ENCODE measurements around the gene STEAP1. TPM values are rescaled to one million over a fixed set of nuclear protein-coding genes. Genes with fewer than 3 reads are reported as not detected.
A peak's percentile ranks its signal among the peaks of the same experiment; 100 is the strongest.
"Not testable (repeated sequence)": the region's sequence is repeated elsewhere in the genome, so short reads cannot be mapped to it uniquely, and the experiment has no call there.

STEAP1 gene
- 10 to 100 TPM in 1 of 8 experiments, 1 to 10 TPM in 4, under 1 TPM in 3; 0.37 to 10.0 (median 1.6) TPM for total RNA-seq

DNA sequence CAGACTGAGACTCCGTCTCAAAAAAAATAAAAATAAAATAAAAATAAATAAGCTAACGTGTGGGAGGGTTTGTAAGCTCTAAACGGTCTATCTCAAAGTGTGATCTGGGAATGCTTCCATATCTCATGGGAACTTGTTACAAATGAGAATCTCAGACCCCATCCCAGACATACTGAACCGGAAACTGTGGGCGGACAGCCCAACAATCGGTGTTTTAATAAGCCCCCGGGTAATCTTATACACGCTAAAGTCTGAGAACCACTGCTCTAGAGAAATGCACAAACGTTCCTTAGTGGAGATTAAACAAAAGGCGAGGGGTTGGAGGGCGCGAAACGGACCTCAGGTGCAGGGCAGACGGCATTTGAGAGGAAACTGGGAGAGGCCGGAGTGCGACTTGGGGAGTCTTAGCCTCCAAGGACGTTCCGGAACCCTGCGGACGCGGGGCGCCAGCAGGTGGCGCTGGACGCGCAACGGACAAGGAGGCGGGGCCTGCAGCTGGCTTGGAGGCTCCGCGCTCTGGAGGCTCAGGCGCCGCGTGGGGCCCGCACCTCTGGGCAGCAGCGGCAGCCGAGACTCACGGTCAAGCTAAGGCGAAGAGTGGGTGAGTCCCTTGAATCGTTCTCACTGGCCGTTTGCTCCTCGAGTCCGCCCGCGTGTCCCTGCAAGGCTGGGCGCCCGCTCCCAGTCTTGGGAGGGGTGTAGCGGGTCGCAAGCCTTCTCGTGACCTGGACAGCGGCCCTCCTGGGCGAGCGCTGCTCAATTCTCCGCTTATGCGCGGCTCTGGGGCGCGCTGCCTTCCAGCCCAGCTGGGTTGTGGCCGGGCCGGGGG lies at the start of gene STEAP1:
Gene STEAP1 (plus strand): TSS at position 527 of the 829 bp plus-strand sequence. CDS start 5,320 bp downstream, outside the sequence.
- peak; percentile 91 to 100 (median 99) for ATAC-seq (replicated peaks in 6 of 8)
- not testable (repeated sequence) for H3K27ac ChIP-seq; H3K4me1 ChIP-seq (replicated peaks in 1 of 2)
- WGBS, 10 experiments = 0 to 100% (median 22%) methylated on average over 1 to 18 of the region's 58 CpGs; no CpG with 5 or more reads in 4 of the 10 experiments
- in situ Hi-C loops (cut with MboI; ENCODE audit: low pct_unique_long_range_greater_than_20kb in 2 of 9, low sequenced_read_pairs in 9 of 9, unreplicated experiment in 9 of 9) = loop anchor here in 3 of 9 experiments (25.0 kb wide), 3 partner anchors 108 to 283 kb away; partner anchors contain the start of gene CLDN12 (in 1 of the 3)
- peak within 1 kb of the TSS; percentile 32 to 50 (median 33) for H3K4me3 ChIP-seq

DNA sequence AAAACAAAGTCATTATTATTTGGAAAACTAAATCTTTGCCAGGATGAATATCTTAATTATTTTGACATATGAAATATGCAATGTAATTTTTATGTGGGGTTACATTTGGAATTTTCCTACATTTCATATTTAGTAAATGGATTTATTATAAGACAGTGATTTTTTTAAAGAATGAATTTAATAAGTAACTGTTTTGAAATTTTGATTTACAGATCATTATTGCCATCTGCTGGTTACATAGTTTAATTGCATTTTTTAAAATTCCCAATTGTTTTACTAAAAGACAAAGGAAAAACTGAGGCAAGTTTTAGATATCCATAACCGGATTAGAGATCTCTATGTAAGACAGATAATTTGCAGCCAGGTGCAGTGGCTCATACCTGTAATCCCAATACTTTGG lies 39.3 kb upstream of the STEAP1 start:
- not testable (repeated sequence) for ATAC-seq (replicated peaks in 6 of 8); H3K27ac ChIP-seq; H3K4me3 ChIP-seq; H3K4me1 ChIP-seq (replicated peaks in 1 of 2)
- WGBS, 10 experiments = no CpG with 5 or more reads among the region's 1 CpG
- in situ Hi-C loops (cut with MboI; ENCODE audit: low pct_unique_long_range_greater_than_20kb in 2 of 9, low sequenced_read_pairs in 9 of 9, unreplicated experiment in 9 of 9) = loop anchor here in 2 of 9 experiments (25.0 kb wide), 1 partner anchor 1878 kb away; no protein-coding TSS in a partner anchor

DNA sequence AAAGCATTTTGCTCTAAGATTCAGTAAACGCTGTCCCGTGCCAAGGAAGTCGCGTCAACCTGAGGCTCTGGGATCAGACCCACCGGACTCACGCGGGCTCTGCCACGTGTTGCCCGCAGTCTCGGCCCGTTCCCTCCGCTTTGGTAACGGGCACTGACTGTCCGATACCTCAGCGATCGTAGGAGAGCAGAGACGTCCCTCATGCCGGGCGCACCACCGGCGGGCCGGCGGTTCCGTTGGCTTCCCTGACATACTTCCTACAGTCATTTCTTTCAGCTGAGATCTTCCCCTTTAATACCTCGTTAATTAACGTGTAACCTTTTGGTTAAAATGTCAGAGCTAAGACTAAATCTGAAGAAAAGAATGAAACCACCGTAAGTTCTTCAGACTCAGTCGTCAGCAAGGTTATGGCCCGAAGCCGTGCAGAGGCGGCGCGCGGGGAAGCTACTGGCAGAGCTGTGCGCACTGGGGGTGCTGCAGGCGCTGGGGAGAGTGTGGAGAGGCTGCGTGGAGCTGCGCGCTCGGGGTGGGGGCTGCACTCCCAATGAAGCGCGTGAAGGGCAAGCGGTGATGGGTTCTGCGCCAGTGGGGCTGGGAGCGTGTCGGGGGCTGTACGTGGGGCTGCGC lies 35.6 kb upstream of the STEAP1 start:
- H3K4me1 ChIP-seq (replicated peaks in 1 of 2); H3K27ac ChIP-seq: not testable (repeated sequence)
- peak overlapping the region; percentile 51 to 71 (median 58) for H3K4me3 ChIP-seq
- in situ Hi-C loops (cut with MboI; ENCODE audit: low pct_unique_long_range_greater_than_20kb in 2 of 9, low sequenced_read_pairs in 9 of 9, unreplicated experiment in 9 of 9) = loop anchor here in 2 of 9 experiments (25.0 kb wide), 1 partner anchor 1881 kb away; no protein-coding TSS in a partner anchor
- 0 to 32% (median 0%) methylated on average over 1 to 5 of the region's 48 CpGs; no CpG with 5 or more reads in 7 of the 10 experiments for WGBS, 10 experiments
- peak in 7 of 8 experiments; percentile 57 to 70 (median 67) for ATAC-seq (replicated peaks in 6 of 8)

DNA sequence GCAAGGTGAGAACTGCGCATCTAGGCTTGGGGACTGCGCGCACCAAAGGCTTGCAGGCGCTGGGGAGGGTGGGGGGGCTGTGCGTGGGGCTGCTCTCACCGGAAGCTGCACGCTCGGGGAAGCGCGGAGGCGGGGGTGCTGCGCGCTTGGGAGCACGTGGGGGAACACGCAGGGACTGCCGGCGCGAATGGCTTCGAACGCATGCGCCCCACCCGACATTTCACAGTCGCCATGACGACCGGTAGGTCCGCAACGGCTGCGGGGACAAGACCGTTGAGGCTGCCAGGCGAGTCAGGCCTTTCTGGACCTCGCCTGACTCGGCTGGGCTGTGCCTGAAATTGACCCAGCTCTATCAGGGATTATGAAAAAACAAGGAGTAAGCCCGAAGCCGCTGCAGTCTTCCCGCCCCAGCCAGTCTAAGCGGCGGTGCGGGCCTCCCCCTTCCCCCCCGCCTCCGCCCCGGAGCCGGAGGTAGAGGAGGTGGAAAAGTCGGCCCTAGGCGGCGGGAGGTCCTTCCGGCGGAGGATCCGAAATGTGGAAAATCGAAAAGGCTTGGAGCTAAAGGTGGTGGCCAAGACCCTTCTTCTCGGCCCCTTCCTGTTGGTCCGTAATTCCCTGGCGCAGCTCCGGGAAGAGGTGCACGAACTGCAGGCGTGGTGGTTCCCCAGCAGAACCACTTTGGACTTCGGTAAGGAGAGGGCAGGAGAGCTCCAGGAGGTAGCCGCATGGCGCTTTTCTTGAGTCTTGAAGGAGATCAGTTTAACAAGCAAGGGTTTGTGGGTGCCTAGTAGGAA lies 34.9 kb upstream of the STEAP1 start:
- peak overlapping the region; percentile 2 to 7 for H3K27ac ChIP-seq
- 0 to 49% (median 3%) methylated on average over 1 to 7 of the region's 58 CpGs; no CpG with 5 or more reads in 5 of the 10 experiments for WGBS, 10 experiments
- in situ Hi-C loops (cut with MboI; ENCODE audit: low pct_unique_long_range_greater_than_20kb in 2 of 9, low sequenced_read_pairs in 9 of 9, unreplicated experiment in 9 of 9) = loop anchor here in 2 of 9 experiments (25.0 kb wide), 1 partner anchor 1882 kb away; no protein-coding TSS in a partner anchor
- ATAC-seq (replicated peaks in 6 of 8) = peak; percentile 64 to 98 (median 94)
- H3K4me3 ChIP-seq = peak overlapping the region; percentile 51 to 71 (median 58)
- H3K4me1 ChIP-seq (replicated peaks in 1 of 2) = peaks cover 0 to 5% of the 10 kb centered on the region in 2 donors

DNA sequence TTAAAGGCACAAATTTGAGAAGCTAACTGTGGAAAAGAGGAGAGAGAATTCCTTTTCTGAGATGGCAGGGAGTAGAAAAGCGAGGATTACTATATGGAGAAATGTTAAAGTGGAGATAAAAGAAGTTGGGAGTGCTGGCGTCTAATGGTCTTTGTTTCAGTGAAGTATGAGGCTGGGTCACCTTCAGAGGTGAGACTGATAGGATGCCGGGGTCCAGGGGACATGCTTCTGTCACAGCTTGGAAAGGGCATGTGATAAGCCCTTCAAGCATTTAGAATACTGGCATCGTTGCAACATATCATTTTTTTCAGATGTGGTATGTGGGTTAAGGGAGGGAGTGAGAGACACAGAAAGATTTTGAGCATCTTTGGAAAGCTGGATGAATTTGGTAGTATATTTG lies 34.1 kb upstream of the STEAP1 start:
- H3K4me3 ChIP-seq = peak overlapping the region in 4 of 5 donors; percentile 51 to 71 (median 56)
- in situ Hi-C loops (cut with MboI; ENCODE audit: low pct_unique_long_range_greater_than_20kb in 2 of 9, low sequenced_read_pairs in 9 of 9, unreplicated experiment in 9 of 9) = loop anchor here in 2 of 9 experiments (25.0 kb wide), 1 partner anchor 1883 kb away; no protein-coding TSS in a partner anchor
- not testable (repeated sequence) for H3K27ac ChIP-seq; H3K4me1 ChIP-seq (replicated peaks in 1 of 2); ATAC-seq (replicated peaks in 6 of 8)
- 32 to 100% (median 100%) methylated on average over 1 to 2 of the region's 4 CpGs; no CpG with 5 or more reads in 7 of the 10 experiments for WGBS, 10 experiments

DNA sequence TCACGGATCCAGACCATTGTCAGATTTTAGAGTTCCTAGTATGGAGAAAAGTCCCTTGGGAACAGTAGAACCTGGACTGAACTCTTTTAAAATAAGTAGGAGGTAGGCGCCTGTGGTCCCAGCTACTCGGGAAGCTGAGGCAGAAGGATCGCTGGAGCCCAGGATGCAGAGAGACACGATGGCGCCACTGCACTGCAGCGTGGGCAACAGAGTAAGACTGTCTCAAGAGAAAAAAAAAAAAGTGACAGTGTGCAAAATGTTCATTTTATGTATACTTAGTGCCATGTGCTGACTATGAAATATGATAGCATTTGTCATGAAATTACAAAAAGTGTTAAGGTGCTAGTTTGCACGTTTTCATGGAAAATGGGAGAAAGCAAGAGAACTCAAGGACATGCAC lies 22.5 kb upstream of the STEAP1 start:
- H3K27ac ChIP-seq; in situ Hi-C loops (cut with MboI; ENCODE audit: low pct_unique_long_range_greater_than_20kb in 2 of 9, low sequenced_read_pairs in 9 of 9, unreplicated experiment in 9 of 9); H3K4me1 ChIP-seq (replicated peaks in 1 of 2); H3K4me3 ChIP-seq; ATAC-seq (replicated peaks in 6 of 8): not testable (repeated sequence)
- WGBS, 10 experiments = 60 to 97% (median 76%) methylated on average over 1 to 8 of the region's 8 CpGs; no CpG with 5 or more reads in 5 of the 10 experiments

DNA sequence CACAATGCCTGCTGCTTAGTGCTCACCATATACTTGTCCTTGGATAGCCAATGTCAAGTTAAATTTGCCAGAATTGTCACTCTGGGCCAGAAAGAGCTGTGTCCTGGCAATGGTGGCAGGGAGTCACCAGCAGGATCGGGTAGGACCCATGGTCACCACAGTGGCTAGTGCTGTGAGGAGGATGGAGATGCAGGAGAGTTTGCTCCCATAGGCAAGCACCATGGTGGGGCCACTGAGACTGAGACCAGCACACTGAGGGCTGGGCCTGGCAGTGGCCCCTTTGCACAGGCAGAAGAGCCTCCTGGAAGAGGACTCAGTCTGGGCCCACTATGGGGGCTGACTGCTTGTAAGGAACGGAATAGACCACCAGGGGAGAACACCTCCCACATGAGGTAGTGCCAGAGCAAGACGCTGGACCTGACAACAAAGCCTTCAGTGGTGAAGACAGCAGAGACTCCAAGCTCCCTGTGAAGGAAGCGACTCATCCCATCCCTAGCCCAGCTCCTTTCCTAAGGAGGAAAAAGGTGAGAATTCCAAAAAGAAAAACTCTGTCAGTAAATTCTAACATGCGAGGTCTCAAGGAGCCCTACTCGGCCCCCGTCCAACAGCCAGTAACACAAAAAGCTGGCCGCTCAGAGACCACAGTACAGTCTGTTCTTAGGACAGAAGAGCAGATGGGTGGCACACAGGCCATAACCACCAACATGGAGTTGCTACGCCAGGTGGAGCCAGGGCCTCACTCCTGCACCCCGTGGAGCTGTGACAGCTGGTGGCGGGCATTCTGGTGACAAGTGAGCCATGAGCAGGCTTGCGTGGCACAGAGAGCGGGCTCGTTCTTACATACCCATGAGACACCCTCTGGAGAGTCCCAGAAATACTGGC lies 6.9 kb upstream of the STEAP1 start:
- H3K4me3 ChIP-seq; H3K4me1 ChIP-seq (replicated peaks in 1 of 2); H3K27ac ChIP-seq; in situ Hi-C loops (cut with MboI; ENCODE audit: low pct_unique_long_range_greater_than_20kb in 2 of 9, low sequenced_read_pairs in 9 of 9, unreplicated experiment in 9 of 9); ATAC-seq (replicated peaks in 6 of 8): not testable (repeated sequence)
- WGBS, 10 experiments = no CpG with 5 or more reads among the region's 14 CpGs

DNA sequence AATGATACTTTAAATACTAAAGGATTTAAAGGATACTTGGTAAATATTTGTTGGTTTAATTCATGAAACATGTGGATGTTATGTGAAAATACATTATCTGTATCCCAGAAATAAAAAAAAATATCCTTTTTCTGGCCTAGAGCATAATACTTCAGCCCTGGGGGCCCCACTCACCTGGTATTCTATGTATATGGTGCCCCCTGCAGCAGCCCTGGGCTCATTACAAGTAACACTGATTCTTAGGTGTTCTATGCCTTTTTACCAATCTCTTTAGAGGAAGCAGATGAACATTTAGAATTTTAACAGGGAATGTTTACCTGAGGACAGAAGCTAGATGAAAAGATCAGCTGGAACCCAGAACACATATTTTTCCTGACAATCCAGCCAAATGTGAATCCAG lies 4.8 kb upstream of the STEAP1 start:
- H3K27ac ChIP-seq; H3K4me1 ChIP-seq (replicated peaks in 1 of 2); in situ Hi-C loops (cut with MboI; ENCODE audit: low pct_unique_long_range_greater_than_20kb in 2 of 9, low sequenced_read_pairs in 9 of 9, unreplicated experiment in 9 of 9); H3K4me3 ChIP-seq: not testable (repeated sequence)
- ATAC-seq (replicated peaks in 6 of 8) = peak in 1 of 8 experiments; percentile 10

DNA sequence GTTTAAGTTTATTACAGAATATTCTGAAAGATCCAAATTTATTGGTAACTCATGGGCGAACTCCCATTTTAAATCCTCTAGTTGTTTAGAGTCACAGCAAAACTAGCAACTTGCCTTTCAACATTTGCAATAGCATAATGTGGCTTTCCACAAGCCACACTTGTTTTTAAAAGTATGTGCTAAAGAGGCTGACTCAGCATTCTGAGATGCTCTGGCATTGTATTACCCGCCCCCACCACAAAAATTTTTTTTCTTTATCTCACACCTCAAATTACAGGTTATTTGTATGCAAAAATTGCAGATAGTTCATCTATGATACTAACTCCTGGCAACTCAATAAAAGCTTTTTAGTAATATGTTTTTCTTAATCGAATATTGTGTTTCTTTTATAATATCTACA lies 2.4 kb upstream of the STEAP1 start:
- in situ Hi-C loops (cut with MboI; ENCODE audit: low pct_unique_long_range_greater_than_20kb in 2 of 9, low sequenced_read_pairs in 9 of 9, unreplicated experiment in 9 of 9) = loop anchor here in 3 of 9 experiments (25.0 kb wide), 3 partner anchors 110 to 285 kb away; partner anchors contain the start of gene CLDN12 (in 1 of the 3)
- 36 to 100% (median 73%) methylated on average over 1 to 3 of the region's 3 CpGs; no CpG with 5 or more reads in 1 of the 10 experiments for WGBS, 10 experiments
- H3K4me3 ChIP-seq; H3K27ac ChIP-seq; H3K4me1 ChIP-seq (replicated peaks in 1 of 2): not testable (repeated sequence)
- peak in 2 of 8 experiments; percentile 4 to 8 for ATAC-seq (replicated peaks in 6 of 8)

DNA sequence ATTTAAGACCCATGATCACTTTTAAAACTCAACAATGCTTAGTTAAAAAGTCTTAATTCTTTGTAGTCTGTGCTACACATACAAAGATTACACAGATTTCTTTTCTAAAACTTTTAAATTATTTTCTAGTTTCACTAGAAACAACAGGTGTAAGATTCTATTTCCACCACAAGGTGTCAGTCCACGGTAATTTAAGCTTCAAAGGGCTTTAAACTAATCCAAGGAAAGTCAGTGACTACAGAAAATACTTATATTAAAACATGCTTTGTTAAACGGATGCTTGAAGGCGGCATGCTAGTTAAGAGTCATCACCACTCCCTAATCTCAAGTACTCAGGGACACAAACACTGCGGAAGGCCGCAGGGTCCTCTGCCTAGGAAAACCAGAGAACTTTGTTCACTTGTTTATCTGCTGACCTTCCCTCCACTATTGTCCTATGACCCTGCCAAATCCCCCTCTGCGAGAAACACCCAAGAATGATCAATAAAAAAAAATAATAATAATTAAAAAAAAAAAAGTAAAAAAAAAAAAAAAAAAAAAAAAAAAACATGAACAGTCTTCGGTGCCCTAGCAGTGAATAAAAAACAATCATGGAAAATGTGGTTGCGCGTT lies 1.5 kb upstream of the STEAP1 start:
- not testable (repeated sequence) for H3K27ac ChIP-seq; H3K4me3 ChIP-seq; H3K4me1 ChIP-seq (replicated peaks in 1 of 2)
- 0 to 54% (median 29%) methylated on average over 1 to 7 of the region's 9 CpGs; no CpG with 5 or more reads in 1 of the 10 experiments for WGBS, 10 experiments
- ATAC-seq (replicated peaks in 6 of 8) = peak in 2 of 8 experiments; percentile 2 to 5
- in situ Hi-C loops (cut with MboI; ENCODE audit: low pct_unique_long_range_greater_than_20kb in 2 of 9, low sequenced_read_pairs in 9 of 9, unreplicated experiment in 9 of 9) = loop anchor here in 3 of 9 experiments (25.0 kb wide), 3 partner anchors 110 to 285 kb away; partner anchors contain the start of gene CLDN12 (in 1 of the 3)

DNA sequence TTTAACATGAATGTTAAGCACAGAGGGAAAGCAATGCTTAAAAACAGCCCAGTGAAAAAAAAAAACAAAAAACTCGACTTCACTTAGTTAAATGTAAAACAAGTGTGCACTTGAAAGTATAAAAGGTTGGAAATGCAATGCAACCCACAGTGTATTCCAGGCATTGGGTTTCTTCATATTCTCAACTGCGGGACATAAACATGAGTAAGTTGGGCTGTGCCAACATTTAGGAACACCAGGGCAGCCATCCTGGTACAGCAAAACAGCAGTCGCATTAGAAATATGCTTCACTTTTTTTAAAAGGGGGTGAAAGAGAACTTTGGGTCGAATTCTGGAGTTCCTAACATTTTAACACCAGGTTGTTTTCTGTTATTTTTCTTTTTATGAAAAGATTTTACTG lies 937 bp downstream of the STEAP1 start:
- H3K27ac ChIP-seq = no peak overlapping the region
- no peak overlapping the region for H3K4me3 ChIP-seq
- H3K4me1 ChIP-seq (replicated peaks in 1 of 2) = no peaks in the 10 kb centered on the region
- ATAC-seq (replicated peaks in 6 of 8) = no peak
- WGBS, 10 experiments = 0 to 86% (median 63%) methylated on average over 1 to 4 of the region's 4 CpGs
- in situ Hi-C loops (cut with MboI; ENCODE audit: low pct_unique_long_range_greater_than_20kb in 2 of 9, low sequenced_read_pairs in 9 of 9, unreplicated experiment in 9 of 9) = loop anchor here in 3 of 9 experiments (25.0 kb wide), 3 partner anchors 107 to 282 kb away; partner anchors contain the start of gene CLDN12 (in 1 of the 3)

Measured in motor neuron (in vitro differentiated cells).